ENCODE measurements around the gene GRHL3.
"Not testable (repeated sequence)": the region's sequence is repeated elsewhere in the genome, so short reads cannot be mapped to it uniquely, and the experiment has no call there.

Gene GRHL3

GRCh38 chr1:24319312-24319863 lies at the start of gene GRHL3:
Gene GRHL3 (plus strand): TSS chr1:24319357. CDS start chr1:24319552, 195 bp downstream.
- Mint-ChIP-seq H3K9me3 (no peaks in the 10 kb centered on the region), H3K4me1 (ENCODE audit: low read depth) (peaks cover 30% of the 10 kb centered on the region), H3K36me3 (ENCODE audit: low read depth) (peaks cover 3% of the 10 kb centered on the region), H3K27ac (peak within 1 kb of the TSS; percentile 29), H3K27me3 (ENCODE audit: low read depth) (peaks cover 87% of the 10 kb centered on the region), H3K4me3 (peak within 1 kb of the TSS; percentile 30)

DNA sequence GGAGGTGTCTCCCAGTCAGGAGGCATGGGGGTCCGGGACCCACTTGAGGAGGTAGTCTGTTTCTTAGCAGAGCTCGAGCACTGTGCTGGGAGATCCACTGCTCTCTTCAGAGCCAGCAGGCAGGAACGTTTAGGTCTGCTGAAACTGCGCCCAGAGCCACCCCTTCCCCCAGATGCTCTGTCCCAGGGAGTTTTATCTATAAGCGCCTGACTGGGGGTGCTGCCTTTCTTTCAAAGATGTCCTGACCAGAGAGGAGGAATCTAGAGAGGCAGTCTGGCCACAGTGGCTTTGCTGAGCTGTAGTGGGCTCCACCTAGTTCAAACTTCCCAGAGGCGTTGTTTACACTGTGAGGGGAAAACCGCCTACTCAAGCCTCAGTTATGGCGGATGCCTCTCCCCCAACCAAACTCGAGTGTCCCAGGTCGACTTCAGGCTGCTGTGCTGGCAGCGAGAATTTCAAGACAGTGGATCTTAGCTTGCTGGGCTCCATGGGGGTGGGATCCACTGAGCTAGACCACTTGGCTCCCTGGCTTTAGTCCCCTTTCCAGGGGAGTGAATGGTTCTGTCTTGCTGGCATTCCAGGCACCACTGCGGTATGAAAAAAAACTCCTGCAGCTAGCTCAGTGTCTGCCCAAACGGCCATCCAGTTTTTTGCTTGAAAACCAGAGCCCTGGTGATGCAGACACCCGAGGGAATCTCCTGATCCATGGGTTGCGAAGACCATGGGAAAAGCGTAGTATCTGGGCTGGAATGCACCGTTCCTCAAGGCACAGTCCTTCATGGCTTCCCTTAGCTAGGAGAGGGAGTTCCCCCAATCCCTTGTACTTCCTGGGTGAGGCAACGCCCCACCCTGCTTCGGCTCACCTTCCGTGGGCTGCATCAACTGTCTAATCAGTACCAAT lies 44.7 kb upstream of the GRHL3 start:
- H3K9me3 Mint-ChIP-seq: peaks cover 13% of the 10 kb centered on the region
- H3K4me3 Mint-ChIP-seq; H3K4me1 Mint-ChIP-seq (ENCODE audit: low read depth); H3K36me3 Mint-ChIP-seq (ENCODE audit: low read depth); H3K27ac Mint-ChIP-seq: not testable (repeated sequence)
- peaks cover 49% of the 10 kb centered on the region for H3K27me3 Mint-ChIP-seq (ENCODE audit: low read depth)

- peaks cover 45% of the 10 kb centered on the region for H3K27me3 Mint-ChIP-seq (ENCODE audit: low read depth)
- H3K4me1 Mint-ChIP-seq (ENCODE audit: low read depth): peaks cover 7% of the 10 kb centered on the region
- peaks cover 13% of the 10 kb centered on the region for H3K9me3 Mint-ChIP-seq
- no peak overlapping the region for H3K27ac Mint-ChIP-seq
- H3K36me3 Mint-ChIP-seq (ENCODE audit: low read depth): peaks cover 1% of the 10 kb centered on the region
- no peak overlapping the region for H3K4me3 Mint-ChIP-seq
Observed at GRCh38 chr1:24275104-24275410, 44.1 kb upstream of the GRHL3 start.

GRCh38 chr1:24275510-24275909 lies 43.6 kb upstream of the GRHL3 start:
- Mint-ChIP-seq H3K27ac (no peak overlapping the region), H3K4me1 (ENCODE audit: low read depth) (peaks cover 7% of the 10 kb centered on the region), H3K9me3 (peaks cover 9% of the 10 kb centered on the region), H3K27me3 (ENCODE audit: low read depth) (peaks cover 43% of the 10 kb centered on the region), H3K4me3 (no peak overlapping the region), H3K36me3 (ENCODE audit: low read depth) (peaks cover 1% of the 10 kb centered on the region)

DNA sequence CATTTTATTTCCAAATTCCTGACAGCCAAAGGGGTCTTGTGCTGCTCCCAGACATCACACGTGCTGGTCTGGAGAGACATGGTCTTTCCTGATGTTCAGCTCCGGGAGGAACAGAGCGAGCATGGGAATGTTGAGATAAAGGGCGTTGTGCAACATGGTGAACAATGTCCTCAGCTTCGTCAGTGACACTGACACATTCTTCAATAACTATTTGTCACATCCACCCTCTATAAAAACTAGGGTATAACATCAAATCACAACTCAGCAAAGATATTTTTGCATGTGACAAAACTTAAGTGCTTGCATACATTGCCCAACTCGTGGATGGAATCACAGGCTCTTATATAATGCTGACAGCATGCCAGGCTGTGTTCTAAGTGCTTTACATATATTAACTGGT lies 42.4 kb upstream of the GRHL3 start:
- Mint-ChIP-seq H3K27me3 (ENCODE audit: low read depth) (peaks cover 34% of the 10 kb centered on the region), H3K36me3 (ENCODE audit: low read depth) (peaks cover 1% of the 10 kb centered on the region), H3K9me3 (peaks cover 5% of the 10 kb centered on the region), H3K27ac (no peak overlapping the region), H3K4me3 (no peak overlapping the region), H3K4me1 (ENCODE audit: low read depth) (peaks cover 7% of the 10 kb centered on the region)

DNA sequence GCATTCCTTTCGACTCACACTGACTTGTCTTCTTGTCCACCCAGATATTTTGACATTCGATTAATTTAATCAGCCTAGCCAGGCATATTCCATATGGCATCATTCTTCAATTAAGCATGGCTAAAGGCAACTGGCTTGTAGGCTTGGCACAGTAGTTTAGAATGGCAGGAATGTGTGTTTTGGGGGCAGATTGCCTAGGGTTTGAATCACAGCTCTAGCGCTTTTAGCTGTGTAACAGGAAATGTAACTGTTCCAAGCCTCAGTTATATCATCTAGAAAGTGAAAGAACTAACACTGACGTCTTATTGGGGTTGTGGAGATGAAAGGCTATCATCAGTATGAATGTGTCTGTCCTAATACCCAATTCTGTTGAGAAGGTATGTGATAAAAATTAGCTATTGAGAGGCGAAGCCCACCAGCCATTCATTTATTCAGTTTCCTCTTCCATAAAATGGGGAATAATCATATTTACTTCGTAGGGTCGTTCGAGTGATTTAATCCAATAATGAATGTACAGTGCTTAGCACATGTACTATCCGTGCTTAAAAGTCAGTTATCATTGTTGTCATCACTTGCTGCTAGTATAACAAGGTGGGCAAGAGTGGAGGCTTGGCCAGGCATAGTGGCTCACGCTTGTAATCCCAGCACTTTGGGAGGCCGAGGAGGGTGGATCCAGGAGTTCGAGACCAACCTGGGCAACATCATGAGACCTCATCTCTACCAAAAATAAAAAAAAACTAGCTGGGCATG lies 41.6 kb upstream of the GRHL3 start:
- Mint-ChIP-seq H3K27ac (peak overlapping the region; percentile 18), H3K36me3 (ENCODE audit: low read depth) (peaks cover 1% of the 10 kb centered on the region), H3K4me1 (ENCODE audit: low read depth) (peaks cover 7% of the 10 kb centered on the region), H3K9me3 (peaks cover 5% of the 10 kb centered on the region), H3K4me3 (no peak overlapping the region), H3K27me3 (ENCODE audit: low read depth) (peaks cover 29% of the 10 kb centered on the region)

GRCh38 chr1:24278726-24279125 lies 40.4 kb upstream of the GRHL3 start:
- Mint-ChIP-seq H3K9me3 (no peaks in the 10 kb centered on the region), H3K27ac (no peak overlapping the region), H3K4me1 (ENCODE audit: low read depth) (peaks cover 7% of the 10 kb centered on the region), H3K4me3 (no peak overlapping the region), H3K27me3 (ENCODE audit: low read depth) (peaks cover 24% of the 10 kb centered on the region), H3K36me3 (ENCODE audit: low read depth) (no peaks in the 10 kb centered on the region)

DNA sequence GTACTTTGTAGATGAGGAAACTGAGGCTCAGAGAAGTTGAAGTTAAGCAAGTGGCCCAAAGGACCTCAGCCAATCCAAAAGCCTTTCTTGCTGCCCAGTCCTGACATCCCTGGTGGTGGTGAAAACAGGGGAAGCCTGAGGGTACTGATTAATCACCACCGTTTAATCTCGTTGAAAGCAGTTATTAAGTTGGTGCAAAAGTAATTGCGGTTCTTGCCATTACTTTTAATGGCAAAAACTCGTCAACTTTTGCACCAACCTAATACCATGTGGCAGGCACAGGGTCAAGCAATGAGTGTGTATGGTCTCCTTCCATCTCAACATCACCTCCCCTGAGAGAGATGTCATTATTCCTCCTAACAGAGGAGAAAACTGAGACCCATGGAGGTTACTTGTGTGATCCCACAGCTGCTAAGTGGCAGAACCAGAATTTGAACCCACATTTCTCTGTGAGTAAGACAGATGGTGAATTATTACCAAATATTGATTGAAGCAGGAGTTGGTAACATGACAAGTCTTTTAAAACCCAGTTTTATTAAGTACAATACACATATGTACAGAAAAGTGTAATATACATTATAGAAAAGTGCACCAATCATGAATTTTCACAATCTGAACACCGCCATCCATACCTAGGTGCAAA lies 39.4 kb upstream of the GRHL3 start:
- H3K36me3 Mint-ChIP-seq (ENCODE audit: low read depth): no peaks in the 10 kb centered on the region
- no peak overlapping the region for H3K4me3 Mint-ChIP-seq
- no peak overlapping the region for H3K27ac Mint-ChIP-seq
- no peaks in the 10 kb centered on the region for H3K9me3 Mint-ChIP-seq
- peaks cover 7% of the 10 kb centered on the region for H3K4me1 Mint-ChIP-seq (ENCODE audit: low read depth)
- H3K27me3 Mint-ChIP-seq (ENCODE audit: low read depth): peaks cover 19% of the 10 kb centered on the region

GRCh38 chr1:24281591-24281990 lies 37.6 kb upstream of the GRHL3 start:
- Mint-ChIP-seq H3K36me3 (ENCODE audit: low read depth) (no peaks in the 10 kb centered on the region), H3K4me1 (ENCODE audit: low read depth) (peaks cover 7% of the 10 kb centered on the region)

DNA sequence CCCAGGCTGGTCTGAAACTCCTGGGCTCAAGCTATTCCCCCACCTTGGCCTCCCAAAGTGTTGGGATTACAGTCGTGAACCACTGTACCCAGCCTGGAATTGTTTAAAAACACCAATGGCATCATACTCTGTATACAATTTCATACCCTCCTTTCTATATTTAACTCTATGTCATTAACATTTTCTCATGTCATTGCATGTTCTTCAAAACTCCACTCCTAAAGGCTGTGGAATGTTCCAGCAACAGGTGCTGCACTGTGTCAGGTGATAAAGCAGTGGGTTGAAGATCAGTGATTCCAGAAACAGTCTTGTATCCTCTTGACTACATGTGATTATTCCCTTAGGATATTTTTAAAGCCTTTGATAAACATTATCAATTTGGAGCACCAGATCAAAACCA lies 36.7 kb upstream of the GRHL3 start:
- peaks cover 15% of the 10 kb centered on the region for H3K27me3 Mint-ChIP-seq (ENCODE audit: low read depth)
- H3K9me3 Mint-ChIP-seq: no peaks in the 10 kb centered on the region
- peaks cover 4% of the 10 kb centered on the region for H3K4me1 Mint-ChIP-seq (ENCODE audit: low read depth)
- H3K27ac Mint-ChIP-seq: no peak overlapping the region
- no peak overlapping the region for H3K4me3 Mint-ChIP-seq
- no peaks in the 10 kb centered on the region for H3K36me3 Mint-ChIP-seq (ENCODE audit: low read depth)

More at GRCh38 chr1:24281591-24281990, 37.6 kb upstream of the GRHL3 start:
- H3K9me3 Mint-ChIP-seq: no peaks in the 10 kb centered on the region
- H3K4me3 Mint-ChIP-seq: no peak overlapping the region
- H3K27me3 Mint-ChIP-seq (ENCODE audit: low read depth): peaks cover 15% of the 10 kb centered on the region
- H3K27ac Mint-ChIP-seq: no peak overlapping the region

DNA sequence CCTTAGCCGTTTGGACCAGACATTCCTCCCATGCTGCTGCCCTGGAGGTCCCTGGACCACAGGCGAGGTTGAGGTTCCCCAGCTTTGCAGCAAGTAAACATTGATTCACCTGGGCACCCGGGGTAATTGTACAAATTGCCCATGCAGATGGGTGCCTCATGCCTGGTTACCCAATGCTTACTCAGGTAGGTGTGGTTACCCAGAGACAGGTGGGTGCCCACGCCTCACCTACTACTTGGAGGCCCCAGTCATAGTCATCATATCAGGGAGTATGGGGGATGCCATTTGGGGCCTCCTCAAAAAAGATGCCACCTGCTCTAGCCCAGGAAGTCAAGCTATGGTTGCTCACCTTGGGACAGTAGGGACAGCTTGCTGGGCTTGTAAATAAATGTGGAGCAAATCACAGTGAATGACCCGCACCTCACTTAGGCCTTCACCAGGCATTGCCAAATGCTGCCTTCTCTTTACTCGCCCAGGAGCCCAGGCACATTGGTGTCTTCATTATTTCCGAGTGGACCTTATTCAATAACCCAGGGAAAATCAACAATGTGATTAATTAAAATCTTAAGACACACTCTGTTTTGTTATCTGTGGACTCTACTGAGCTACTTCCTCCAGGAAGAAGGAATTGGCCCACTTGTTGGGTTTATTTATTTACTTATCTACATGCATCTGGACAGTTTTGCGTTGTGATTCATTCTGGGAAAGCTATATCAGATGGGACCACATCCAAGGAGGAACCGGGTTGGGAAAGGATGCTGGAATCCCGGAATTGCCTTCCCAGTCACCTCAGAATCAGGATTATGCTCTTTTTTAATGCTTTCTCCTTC lies 35.6 kb upstream of the GRHL3 start:
- Mint-ChIP-seq H3K36me3 (ENCODE audit: low read depth) (no peaks in the 10 kb centered on the region), H3K27ac (no peak overlapping the region), H3K4me3 (no peak overlapping the region), H3K4me1 (ENCODE audit: low read depth) (no peaks in the 10 kb centered on the region), H3K27me3 (ENCODE audit: low read depth) (peaks cover 15% of the 10 kb centered on the region), H3K9me3 (no peaks in the 10 kb centered on the region)

GRCh38 chr1:24284156-24284471 lies 35.0 kb upstream of the GRHL3 start:
- H3K36me3 Mint-ChIP-seq (ENCODE audit: low read depth): no peaks in the 10 kb centered on the region
- H3K4me1 Mint-ChIP-seq (ENCODE audit: low read depth): no peaks in the 10 kb centered on the region
- H3K4me3 Mint-ChIP-seq: no peak overlapping the region
- peaks cover 15% of the 10 kb centered on the region for H3K27me3 Mint-ChIP-seq (ENCODE audit: low read depth)
- H3K27ac Mint-ChIP-seq: no peak overlapping the region
- no peaks in the 10 kb centered on the region for H3K9me3 Mint-ChIP-seq

GRCh38 chr1:24285231-24285630 lies 33.9 kb upstream of the GRHL3 start:
- Mint-ChIP-seq H3K36me3 (ENCODE audit: low read depth) (no peaks in the 10 kb centered on the region), H3K4me1 (ENCODE audit: low read depth) (no peaks in the 10 kb centered on the region), H3K27ac (no peak overlapping the region), H3K9me3 (no peaks in the 10 kb centered on the region), H3K4me3 (no peak overlapping the region), H3K27me3 (ENCODE audit: low read depth) (peaks cover 12% of the 10 kb centered on the region)

Measured in T-helper 1 cell treated with Interleukin-12 subunit alpha and Interleukin-12 subunit beta and Interleukin-4 antibody, amounts not matched to agents 30 μg/mL and 1 μg/mL, for 36 hours (primary cell).